GM19438 (cell line): ENCODE data around the gene IRF2.

Source experiments
- ATAC-seq: cut with Tn5 transposase; IDR thresholded peaks from one replicate; pipeline ENCODE4 v1.9.1; 2021; ENCODE audit warnings: low read depth; ENCODE audit not compliant: unreplicated experiment

IRF2 gene

DNA sequence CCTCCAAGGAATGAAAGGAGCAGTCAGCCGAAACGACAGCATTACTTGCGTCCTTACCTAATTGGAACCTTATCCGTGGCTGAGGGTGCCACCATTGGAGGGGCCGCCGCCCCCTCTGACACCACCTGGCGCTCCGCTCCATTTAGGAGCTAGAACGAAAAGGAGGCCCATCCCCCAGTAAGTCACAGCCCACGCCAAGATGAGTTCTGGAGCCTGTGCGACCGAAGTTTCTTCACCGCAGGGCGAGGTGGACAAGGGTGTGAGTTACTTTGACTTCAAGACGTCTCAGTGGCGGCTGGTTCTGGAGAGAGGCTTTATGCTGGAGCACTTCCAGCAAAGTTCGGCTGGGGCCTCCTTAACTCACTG is 729 bp upstream of the IRF2 start:
- ATAC-seq, result peak; percentile 4

DNA sequence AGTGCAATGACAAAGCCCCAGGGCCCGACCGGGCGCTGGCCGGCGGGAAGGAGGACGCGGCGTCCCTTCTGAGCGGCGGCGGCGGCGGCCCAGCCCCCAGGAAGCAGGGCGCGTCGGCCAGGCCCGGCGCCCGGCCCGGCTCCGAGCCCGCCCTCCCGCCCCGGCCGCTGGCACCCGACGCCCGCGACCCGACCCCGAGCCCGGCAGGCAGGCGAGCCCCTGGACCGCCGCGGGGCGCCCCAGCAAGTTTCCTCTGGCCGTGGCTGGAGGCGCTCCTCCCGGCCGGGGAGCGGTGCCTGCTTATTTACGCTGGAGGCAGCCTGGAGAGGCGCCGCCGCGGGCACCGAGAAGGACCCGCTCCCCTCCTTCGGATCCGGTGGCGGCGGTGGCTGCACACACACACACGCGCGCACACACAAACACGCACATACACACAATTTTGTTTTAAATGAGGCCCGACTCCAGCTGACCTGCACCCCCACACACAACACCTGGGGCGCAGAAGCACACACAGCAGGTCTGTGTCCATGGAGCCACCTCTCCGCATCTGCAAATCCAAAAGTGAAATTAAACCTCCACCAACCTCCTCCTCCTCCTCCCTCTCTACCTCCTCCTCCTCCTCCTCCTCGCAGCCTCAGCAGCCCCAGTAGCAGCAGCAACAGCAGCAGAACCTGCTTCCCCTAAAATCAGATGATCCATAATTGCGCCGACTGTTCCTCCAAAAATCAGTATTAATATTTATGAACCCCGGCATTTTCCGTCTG is 669 bp downstream of the IRF2 start:
- no peak for ATAC-seq

DNA sequence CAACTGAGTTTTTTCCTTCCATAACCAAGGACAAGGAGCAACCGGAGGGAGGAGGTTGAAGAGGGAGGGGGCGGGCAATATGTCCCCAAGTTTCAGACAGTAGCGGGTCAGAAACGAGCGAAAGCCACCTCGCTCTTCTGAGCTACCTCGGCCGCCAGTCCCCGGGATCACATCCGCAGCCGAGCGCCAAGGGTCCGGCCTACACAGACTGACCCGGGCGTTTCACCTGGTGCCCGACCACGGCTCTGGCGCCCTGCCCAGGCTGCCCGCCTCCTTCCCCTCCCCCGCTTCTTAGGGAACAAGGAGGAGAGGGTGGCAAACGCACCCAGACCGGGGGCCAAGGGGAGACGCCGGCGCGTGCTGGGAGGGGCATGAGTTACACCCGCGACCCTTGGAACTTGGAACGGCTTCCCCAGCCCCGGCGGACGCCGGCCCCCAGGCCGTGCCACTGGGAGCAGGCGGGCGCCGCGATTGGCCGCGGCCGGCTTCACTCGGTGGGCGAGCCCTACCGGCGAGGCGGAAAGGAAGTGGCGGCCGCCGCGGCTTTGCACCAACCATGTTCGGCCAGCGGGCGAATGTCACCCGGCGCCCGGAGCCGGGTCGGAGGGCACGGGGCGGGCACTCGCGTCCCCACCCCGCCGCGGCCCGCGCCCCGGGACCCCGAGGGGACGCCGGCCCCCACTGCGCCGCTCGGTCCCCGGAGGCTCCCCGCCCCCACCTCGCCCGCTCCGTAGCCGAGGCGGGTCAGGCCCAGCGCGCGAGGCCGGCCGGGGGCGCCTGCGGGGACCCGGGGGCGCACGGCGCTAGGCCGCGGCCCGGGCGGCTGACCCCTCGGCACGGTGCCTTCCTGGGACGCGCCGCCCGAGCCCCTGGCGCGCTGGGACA is 1.5 kb downstream of the IRF2 start:
- ATAC-seq, result peak; percentile 23

DNA sequence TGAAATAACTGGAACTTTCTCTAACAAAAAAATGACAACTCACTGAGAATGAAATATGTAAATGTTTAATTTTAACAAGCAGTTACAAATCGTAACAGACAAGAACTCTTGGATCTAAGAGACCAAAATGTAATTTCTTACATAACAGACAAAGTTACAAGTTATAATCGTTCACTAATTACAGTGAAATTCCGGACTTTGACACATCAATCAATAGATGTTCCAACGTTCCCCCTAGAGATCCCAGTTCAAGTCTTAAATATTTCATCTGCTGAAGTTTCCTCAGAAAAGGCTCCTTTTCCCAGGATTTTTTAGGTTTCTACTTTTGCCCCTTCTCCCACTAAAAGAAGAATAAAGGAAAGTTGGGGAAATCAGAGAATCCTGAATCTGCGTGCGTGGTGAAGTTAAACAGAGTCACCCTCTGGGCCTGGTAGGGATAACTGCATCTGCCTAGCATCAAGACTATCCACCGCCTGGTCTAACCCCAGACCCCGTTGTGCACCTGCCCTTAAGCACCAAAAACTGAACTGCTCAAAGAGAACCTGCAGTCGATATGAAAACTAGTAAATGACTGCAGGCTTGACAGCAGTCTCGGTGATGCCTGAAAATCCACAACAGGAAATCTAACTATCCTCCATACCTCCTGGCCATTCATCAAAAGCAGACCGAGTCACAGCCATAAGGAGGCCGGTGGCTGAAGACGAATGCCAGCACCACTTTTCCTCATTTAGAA is 2.3 kb downstream of the IRF2 start:
- ATAC-seq, result no peak

- no peak for ATAC-seq
Observed at GRCh38 chr4:184470785-184471110, 3.6 kb downstream of the IRF2 start.

DNA sequence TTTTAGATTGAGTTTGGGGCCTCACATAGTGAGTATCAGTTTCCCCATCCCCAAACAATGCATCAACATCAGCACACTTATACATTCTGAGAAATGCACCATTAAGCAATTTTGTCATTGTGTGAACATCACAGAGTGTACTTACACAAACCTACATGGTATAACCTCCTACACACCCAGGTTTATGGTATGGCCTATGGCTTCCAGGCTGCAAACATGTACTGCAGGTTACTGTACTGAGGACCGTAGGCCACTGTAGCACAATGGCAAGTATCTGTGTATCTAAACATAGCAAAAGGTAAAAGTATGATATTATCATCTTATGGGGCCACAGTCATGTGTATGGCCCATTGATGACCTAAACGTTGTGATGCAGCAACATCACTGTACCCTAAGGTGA is 7.7 kb downstream of the IRF2 start:
- ATAC-seq, result no peak

- no peak for ATAC-seq
Observed at GRCh38 chr4:184464759-184465454, 9.4 kb downstream of the IRF2 start.

GRCh38 chr4:184463856-184464255 is 10.5 kb downstream of the IRF2 start:
- no peak for ATAC-seq

DNA sequence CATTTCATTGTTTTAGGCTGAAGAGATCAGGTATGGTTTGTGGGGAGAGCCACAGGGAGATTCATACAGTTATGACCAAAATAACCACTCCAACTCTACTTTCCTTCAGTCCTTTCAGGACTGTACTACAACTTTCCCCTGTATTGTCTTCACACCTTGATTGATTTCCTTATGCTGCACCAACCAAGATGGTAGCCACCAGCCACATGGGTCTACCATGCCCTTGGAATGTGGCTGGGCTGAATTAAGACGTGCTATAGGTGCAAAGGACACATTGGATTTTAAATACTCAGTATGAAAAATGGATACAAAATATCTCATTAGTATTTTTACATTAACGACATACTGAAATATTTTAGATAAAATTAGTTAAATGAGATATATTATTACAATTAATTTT is 11.2 kb downstream of the IRF2 start:
- ATAC-seq, result no peak

GRCh38 chr4:184462724-184463123 is 11.6 kb downstream of the IRF2 start:
- no peak for ATAC-seq

DNA sequence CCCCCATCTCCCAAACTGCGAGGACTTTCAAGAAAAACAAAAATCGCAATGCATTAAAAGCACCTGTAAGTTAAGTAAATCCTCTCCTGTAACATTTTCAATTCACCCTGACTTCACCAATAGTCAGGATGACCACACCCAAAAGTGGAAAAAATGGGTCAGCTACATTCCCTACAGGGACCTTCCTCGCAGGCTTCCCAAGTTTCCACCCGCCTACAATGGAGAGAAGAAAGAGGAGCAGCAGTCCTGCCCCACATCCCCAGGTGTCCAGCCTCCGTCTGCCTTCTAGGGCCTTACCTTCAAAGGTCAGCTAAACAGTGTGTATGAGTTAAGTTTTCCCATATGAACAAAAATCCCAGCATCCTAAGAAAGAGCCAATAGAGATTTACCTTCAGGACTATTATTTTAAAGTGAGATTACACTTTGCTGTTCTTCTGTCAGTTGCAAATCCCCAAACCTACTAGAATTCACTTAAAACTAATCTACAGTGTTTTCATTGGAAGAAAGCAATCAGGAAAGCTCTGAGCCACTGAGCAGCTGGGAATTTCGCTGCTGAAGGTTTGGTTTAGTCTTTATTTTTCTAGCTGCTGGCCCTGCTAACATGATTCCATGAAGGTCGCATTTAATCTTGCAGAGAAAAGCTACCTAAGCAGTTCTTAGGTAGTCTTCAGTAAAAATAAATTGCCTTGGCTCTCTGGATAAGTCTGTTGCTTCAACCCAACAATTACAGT is 12.5 kb downstream of the IRF2 start:
- ATAC-seq, result no peak

GRCh38 chr4:184460499-184461285 is 13.7 kb downstream of the IRF2 start:
- ATAC-seq, result no peak

GRCh38 chr4:184459413-184459812 is 14.9 kb downstream of the IRF2 start:
- ATAC-seq, result no peak

DNA sequence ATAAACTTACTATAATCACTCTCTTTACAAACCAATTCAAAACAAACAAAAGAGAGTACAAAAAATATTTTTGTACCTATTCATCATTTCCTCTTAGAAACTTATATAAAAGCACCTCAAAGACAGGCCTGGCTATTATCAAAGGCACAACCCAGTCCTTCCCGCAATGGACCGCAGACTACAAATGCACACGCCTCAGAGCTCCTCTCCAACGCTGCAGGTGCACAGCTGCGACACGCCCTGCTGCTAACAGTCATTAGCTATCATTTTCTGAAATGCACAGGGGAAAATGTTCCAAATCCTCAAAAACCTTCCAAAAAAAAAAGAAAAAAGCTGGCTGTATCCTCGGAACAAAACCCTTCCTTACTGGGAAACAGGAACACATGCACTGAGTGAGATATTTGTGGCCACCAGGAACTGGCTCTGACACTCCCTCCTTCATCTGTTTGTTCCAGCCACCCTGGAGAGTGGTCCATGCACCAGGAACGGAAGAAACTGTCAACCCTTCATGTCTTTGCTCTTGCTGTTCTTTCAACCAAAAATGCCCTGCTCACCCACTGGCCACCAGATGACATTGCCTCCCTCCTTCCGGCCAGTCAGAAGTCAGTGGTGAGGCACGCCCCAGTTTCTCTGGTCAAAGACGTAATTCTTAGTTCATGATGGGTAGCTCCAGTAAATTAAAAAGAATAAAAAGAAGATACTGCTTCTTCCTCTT is 16.7 kb downstream of the IRF2 start:
- no peak for ATAC-seq

DNA sequence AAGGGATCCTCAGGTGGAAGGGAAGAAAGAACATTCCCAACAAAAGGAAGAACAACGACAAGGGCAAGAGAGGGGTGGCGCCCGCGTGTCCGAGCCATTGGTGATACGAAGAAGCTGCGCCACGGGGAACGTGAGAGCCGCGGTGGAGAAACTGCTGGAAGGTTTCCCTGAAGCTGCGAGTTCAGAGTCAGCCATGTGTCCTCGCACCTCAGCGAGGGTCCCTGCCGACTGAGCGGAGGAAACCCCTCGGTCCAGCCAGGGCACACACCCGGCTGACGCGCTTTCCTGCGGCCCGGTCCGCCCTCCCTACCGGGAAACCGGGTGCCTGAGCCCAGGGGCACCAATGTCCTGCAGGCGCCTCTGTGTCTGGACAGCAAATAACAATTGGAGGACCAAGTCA is 18.0 kb downstream of the IRF2 start:
- ATAC-seq, result no peak

DNA sequence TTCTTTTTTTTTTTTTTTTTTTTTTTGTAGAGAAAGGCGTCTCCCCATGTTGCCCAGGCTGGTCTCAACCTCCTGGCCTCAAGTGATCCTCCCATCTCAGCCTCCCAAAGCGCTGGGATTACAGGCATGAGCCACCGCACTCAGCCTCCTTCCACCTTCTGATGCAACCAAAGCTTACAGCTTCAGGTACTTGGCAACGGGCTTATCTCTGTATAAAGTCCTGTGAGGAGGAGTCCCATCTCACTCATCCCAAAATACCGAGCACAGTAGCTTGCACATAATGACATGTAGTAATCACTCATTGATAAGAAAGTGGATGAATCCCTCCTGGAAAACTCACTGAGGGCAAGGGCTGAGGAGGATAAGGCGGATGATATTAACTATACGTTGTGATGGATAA is 19.1 kb downstream of the IRF2 start:
- no peak for ATAC-seq

DNA sequence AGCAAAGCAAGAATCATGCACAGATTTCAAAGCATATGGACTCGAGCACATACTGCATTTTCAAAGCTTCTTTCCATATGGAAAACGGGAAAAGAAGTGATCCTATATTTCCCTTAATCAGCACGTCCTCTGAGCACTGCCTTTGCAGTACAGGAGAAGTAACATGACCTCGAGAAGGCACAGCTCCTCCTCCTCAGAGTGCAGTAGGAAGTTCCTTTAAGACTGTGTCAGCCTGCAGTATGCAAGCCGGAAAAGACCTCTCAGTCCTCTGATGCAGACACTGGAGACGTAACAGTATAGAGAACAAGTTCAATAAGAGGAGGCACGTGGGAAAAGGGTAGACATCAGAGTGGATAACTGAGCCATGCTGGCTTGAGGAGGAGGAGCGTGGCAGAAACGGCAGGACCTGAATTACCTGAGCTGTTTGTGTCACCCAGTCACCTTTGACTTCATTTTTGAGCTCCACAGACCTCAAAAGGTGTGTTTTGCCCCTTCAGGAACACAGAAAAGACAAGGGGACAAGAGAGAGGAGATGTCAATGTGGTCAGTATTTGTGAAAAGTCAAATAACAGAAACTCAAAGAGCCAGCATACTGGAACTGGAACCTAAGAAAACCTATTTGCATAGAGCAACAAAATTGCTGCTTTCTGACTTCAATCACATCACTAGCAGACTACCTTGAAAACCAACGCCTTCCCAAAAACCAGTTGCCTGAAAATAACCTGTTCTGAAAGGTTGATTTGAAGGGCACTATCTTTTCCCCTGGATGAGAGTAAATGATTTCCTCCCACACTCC is 20.8 kb downstream of the IRF2 start:
- ATAC-seq, result peak; percentile 70

DNA sequence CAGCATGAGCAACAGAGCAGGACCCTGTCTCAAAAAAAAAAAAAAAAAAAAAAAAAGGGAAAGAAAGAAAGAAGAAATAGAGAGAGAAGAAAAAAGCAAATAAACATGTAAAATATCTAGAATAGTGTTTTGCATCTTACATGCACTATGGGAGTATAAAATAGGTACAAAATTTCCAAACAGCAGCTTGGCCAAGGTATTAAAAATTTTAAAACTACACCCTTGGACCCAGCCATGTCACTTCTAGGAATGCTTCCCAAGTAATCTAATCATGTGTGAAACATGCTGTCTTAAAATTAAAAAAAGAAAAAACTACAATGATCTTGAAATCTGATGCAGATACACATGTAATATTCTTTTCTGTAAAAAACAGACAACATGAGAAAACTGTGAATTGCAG is 21.6 kb downstream of the IRF2 start:
- ATAC-seq, result no peak
